ENCODE data around the gene WDR5. TPM values are rescaled to one million over a fixed set of nuclear protein-coding genes. Genes with fewer than 3 reads are reported as not detected.

Gene WDR5
- total RNA-seq, 2 experiments from 2014 or later: 41.0 to 42.5 TPM

DNA sequence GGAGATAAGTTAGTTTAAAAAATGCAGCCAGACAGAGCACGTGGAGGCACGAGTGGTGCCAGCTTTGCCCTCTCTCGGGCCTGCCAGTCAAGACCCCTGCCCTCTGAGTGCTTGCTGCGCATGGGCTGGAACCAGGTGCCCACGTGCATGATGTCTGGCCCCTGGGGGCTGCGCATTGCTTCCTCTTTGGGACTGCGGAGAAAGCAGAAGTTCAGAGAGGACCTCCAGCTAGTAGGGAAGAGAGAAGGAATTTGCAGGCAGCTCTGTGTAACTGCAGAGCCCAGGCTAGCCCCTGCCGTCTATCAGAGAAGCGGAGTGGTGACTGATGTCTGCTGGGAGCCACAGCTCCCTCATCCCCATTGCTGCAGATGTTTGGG lies 38.2 kb downstream of the WDR5 start:
- POLR2A ChIA-PET: no interaction called here
- no peaks in the 10 kb centered on the region for H3K36me3 Mint-ChIP-seq (ENCODE audit: low read depth)
- H3K4me1 Mint-ChIP-seq: peaks cover under 1% of the 10 kb centered on the region
- H3K4me3 Mint-ChIP-seq: no peak overlapping the region
- no peaks in the 10 kb centered on the region for H3K9me3 Mint-ChIP-seq
- H3K27ac Mint-ChIP-seq: no peak overlapping the region
- no peak for DNase-seq
- H3K27me3 Mint-ChIP-seq: no peaks in the 10 kb centered on the region
- CTCF ChIA-PET: interaction anchor here (0.6 to 1.2 kb wide), 4 partner anchors 9 to 39 kb away, joined by 3 to 5 read pairs (median 3); partner anchors contain the start of gene RNU6ATAC

DNA sequence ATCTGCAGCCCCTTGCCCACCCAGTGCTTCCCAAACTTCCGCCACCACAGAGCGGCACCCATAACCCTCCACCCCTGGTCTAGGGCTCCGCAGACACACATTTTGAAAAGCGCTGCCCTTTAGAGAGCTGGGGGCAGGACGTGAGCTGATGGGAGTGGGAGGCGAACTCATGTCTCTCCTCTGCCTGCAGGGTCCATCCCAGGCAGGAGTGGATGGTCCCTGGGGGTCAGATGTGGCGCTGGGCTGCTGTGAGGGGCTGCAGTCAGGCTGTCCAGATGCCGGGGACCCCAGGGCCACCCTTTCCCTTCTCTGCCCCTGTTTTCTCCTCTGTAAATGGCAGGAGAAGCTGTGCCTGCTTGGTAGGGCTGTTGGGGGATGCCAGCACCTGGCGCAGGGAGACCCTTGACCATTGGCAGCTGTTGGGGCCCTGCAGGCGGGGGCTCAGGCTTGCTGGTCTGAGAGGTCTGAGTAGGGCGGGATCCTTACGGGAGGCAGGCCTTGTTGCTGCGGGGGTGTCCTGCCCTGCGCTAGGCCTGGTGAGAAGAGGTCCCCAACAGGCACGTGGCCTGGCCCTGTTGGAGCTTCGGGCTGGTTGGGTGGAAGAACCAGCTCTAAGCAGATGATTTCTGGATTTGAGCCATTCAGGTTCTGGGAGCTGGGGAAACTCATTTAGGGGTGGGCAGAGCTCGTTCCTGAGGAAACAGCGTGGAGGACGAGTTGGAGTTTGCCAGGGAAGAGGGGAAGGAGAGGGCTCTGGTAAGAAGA lies 38.8 kb downstream of the WDR5 start:
- CTCF ChIA-PET: interaction anchor here (1.1 to 2.3 kb wide), 3 partner anchors 10 to 268 kb away, joined by 3 to 9 read pairs (median 5); partner anchors contain the start of gene RNU6ATAC
- Mint-ChIP-seq H3K27me3 (no peaks in the 10 kb centered on the region), H3K4me3 (no peak overlapping the region), H3K9me3 (no peaks in the 10 kb centered on the region), H3K27ac (no peak overlapping the region), H3K36me3 (ENCODE audit: low read depth) (no peaks in the 10 kb centered on the region), H3K4me1 (peaks cover 5% of the 10 kb centered on the region)
- POLR2A ChIA-PET: no interaction called here
- DNase-seq: no peak

DNA sequence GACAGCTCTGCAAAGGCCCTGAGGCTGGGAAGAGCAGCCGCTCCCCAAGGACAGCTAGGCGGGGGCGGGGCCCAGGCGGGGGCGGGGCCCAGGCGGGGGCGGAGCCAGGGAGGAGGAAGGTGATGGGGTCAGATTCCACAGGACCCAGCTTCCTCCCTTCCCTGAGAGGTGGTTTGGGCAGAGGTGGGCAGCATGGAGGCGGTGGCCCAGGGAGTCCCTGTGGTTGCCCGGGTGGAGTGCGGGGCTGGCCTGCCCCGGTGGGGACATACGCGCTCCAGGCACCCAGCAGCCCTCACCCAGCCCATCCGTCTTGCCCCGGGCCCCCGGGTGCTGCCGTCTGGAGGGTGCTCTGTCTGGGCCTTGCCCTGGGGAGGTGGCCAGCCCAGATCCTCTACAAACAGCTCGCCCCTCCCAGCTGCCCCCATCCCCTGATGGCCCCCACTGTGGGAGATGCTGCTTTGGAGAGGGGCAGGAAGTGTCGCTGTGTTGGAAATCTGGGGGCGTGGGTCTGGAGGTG lies 39.5 kb downstream of the WDR5 start:
- Mint-ChIP-seq H3K36me3 (ENCODE audit: low read depth) (no peaks in the 10 kb centered on the region), H3K4me3 (no peak overlapping the region), H3K27me3 (no peaks in the 10 kb centered on the region), H3K9me3 (no peaks in the 10 kb centered on the region), H3K4me1 (peaks cover 9% of the 10 kb centered on the region), H3K27ac (no peak overlapping the region)
- ChIA-PET POLR2A (no interaction called here), CTCF (interaction anchor here (2.3 kb wide), 1 partner anchor 268 kb away, joined by 9 read pairs; no protein-coding TSS in a partner anchor)
- DNase-seq: no peak

DNA sequence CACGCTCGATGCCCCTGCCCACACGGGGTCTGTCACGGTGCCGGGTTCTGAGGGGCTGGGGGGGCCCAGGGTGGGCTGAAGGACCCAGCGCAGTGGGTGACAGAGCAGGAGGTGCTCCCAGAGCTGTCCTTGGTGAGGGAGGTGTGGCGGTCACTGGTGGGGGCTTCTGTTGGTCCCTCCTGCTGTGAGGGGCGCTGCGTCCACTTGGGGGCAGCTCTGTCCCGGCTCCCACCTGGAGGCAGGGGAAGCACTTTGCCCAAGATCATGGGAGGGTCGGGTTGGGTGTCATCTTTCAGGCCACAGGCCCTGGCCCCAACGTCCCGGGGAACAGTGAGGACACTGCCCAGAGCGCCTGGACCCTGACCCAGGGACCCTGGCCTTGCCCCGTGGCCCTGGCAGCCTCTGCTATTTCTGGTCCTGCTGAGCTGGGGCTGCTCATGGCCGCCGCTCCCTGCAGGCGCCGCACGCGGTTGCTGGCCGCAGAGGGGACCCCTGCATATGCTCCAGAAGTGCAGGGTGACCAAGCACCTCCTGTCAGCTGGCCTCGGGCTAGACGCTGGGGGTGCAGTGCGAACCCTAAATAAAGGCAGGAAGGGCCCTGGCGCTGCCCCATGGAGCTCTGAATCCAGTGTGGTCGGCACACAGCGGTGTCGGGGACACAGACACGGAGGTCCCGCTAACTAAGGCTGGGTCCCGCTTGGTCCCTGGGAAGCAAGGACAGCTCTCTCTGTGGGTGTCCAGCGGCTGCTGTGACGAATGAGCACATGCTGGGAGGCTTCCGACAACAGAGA lies 40.1 kb downstream of the WDR5 start:
- Mint-ChIP-seq H3K4me3 (no peak overlapping the region), H3K36me3 (ENCODE audit: low read depth) (no peaks in the 10 kb centered on the region), H3K27ac (no peak overlapping the region), H3K27me3 (no peaks in the 10 kb centered on the region), H3K9me3 (no peaks in the 10 kb centered on the region), H3K4me1 (peaks cover 13% of the 10 kb centered on the region)
- DNase-seq: no peak
- CTCF ChIA-PET: interaction anchor here (2.3 kb wide), 1 partner anchor 267 kb away, joined by 9 read pairs; no protein-coding TSS in a partner anchor
- POLR2A ChIA-PET: no interaction called here

DNA sequence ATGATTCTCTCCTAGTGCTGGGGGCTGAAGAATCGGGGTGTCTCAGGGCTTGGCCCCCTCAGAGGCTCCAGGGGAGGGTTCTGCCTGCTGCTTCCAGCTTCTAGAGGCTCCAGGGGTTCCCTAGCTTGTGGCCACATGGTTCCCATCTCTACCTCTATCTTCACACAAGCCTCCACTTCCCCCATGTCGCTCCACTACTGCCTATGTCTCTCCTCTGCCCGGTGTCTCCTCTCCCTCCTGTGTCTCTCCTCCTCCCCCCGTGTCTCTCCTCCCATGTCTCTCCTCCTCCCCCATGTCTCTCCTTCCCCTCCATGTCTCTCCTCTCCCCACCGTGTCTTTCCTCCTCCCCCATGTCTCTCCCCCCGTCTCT lies 40.7 kb downstream of the WDR5 start:
- Mint-ChIP-seq H3K4me1 (peaks cover 16% of the 10 kb centered on the region), H3K36me3 (ENCODE audit: low read depth) (no peaks in the 10 kb centered on the region), H3K27ac (no peak overlapping the region), H3K9me3 (no peaks in the 10 kb centered on the region), H3K4me3 (no peak overlapping the region), H3K27me3 (no peaks in the 10 kb centered on the region)
- DNase-seq: no peak
- CTCF ChIA-PET: interaction anchor here (2.3 kb wide), 1 partner anchor 266 kb away, joined by 9 read pairs; no protein-coding TSS in a partner anchor
- POLR2A ChIA-PET: no interaction called here

DNA sequence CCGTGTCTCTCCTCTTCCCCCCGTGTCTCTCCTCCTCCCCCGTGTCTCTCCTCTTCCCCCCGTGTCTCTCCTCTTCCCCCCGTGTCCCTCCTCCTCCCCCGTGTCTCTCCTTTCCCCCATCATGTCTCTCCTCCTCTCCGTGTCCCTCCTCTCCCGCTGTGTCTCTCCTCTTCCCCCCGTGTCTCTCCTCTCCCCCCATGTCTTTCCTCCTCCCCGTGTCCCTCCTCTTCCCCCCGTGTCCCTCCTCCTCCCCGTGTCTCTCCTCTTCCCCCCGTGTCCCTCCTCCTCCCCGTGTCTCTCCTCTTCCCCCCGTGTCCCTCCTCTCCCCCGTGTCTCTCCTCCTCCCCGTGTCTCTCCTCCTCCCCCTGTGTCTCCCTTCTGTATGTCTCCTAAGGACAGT lies 41.3 kb downstream of the WDR5 start:
- no peak overlapping the region for H3K27ac Mint-ChIP-seq
- ChIA-PET POLR2A (no interaction called here), CTCF (no interaction called here)
- no peak overlapping the region for H3K4me3 Mint-ChIP-seq
- H3K4me1 Mint-ChIP-seq: peaks cover 22% of the 10 kb centered on the region
- H3K36me3 Mint-ChIP-seq (ENCODE audit: low read depth): no peaks in the 10 kb centered on the region
- DNase-seq: no peak
- no peaks in the 10 kb centered on the region for H3K9me3 Mint-ChIP-seq
- H3K27me3 Mint-ChIP-seq: no peaks in the 10 kb centered on the region

DNA sequence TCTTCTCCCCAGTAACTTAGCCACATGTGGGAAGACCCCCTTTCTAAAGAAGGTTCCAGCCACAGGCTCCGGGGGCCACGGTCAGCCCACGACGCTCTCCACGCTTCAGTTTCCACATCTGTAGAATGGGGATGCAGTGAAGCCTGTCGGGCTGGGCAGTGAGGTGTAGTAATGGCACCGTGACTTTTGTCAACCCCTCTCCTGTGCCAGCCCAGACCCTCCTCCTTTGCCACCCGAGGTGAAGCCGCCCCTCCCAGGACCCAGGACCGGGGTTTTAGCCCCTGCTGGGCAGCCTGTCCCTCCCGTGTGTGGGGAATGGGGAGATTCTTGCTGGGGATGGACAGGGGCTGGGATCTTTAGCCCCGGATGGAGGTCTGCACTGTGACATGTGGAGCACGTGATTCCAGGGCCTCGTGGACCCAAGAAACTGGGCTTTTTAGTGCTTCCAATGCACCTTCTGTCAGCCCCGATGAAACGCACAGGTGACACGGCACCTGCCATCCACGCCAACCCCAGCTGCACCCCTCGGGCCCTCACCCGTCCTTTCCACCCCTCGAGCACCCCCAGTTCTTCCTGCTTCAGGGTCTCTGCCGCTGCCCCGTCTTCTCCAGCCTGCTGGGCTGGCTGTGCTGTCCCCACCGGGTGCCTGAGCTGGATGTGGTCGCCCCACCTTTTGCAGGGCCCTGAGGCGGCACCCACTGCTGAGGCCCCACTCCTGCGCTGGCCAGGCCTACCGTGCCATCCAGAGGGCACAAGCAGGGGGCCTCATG lies 41.9 kb downstream of the WDR5 start:
- Mint-ChIP-seq H3K27me3 (no peaks in the 10 kb centered on the region), H3K4me1 (peaks cover 28% of the 10 kb centered on the region), H3K4me3 (no peak overlapping the region), H3K36me3 (ENCODE audit: low read depth) (peaks cover 3% of the 10 kb centered on the region), H3K9me3 (peaks cover 6% of the 10 kb centered on the region), H3K27ac (no peak overlapping the region)
- no peak for DNase-seq
- ChIA-PET POLR2A (no interaction called here), CTCF (no interaction called here)

DNA sequence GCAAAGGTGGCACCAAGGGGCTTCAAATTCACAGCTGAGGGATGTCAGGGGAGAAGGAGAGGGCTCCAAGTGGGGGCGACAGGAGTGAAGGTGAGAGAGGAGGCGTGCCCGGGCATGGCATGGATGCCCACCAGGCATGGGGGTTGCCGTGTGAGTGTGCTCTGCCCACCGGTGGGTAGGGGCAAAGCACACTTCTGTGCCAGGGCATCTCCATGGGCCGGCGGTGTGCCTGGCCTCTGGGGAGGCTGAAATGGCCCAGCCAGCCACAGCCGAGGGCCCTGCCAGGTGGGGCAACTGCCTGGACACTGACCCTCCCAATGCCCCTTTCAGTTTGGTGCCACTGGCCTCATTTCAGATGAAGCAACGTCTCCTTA lies 42.5 kb downstream of the WDR5 start:
- Mint-ChIP-seq H3K36me3 (ENCODE audit: low read depth) (peaks cover 3% of the 10 kb centered on the region), H3K9me3 (peaks cover 7% of the 10 kb centered on the region), H3K27me3 (no peaks in the 10 kb centered on the region), H3K4me3 (no peak overlapping the region), H3K27ac (no peak overlapping the region), H3K4me1 (peaks cover 30% of the 10 kb centered on the region)
- no peak for DNase-seq
- ChIA-PET POLR2A (no interaction called here), CTCF (no interaction called here)

DNA sequence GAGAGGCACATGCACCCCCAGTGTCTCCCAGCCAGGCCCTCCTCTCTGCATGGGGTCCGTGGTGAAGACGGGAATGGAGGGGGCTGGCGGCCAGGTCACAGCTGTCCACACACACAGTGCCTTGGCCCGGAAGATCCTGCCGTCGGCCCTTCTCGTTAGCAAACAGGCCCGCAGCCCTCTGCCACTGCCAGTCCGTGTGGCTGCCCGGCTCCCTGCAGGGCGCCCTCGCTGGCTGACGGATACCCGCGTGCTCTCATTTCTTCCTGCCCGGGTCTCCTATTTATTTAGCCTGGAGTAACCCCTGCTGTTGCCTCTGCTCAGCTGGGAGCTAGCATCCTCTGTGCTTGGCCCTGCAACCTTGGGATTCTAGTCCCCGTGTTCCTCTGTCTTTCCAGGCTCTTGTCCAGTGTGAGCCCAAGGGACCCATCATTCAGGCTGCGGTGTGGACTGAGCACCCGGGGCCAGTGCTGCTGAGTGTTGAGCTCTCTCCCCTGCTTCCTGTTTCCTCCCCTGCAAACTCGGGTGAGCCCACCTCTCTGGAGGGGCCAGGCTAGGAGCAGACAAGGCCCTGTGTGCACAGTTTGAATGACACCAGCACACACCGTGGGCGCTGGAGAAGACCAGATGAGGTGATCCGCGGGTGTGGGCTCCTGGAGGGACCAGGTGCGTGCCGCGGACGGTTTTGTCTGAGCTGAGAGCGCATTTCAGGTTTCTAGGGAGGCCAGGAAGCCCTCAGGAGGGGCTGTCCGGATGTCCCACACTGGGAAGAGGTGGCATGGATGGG lies 43.1 kb downstream of the WDR5 start:
- Mint-ChIP-seq H3K27ac (no peak overlapping the region), H3K36me3 (ENCODE audit: low read depth) (peaks cover 3% of the 10 kb centered on the region), H3K4me3 (no peak overlapping the region), H3K4me1 (peaks cover 30% of the 10 kb centered on the region), H3K27me3 (no peaks in the 10 kb centered on the region), H3K9me3 (peaks cover 7% of the 10 kb centered on the region)
- no peak for DNase-seq
- POLR2A ChIA-PET: no interaction called here
- CTCF ChIA-PET: interaction anchor here (2.7 kb wide), 1 partner anchor 8 kb away, joined by 7 read pairs; no protein-coding TSS in a partner anchor

DNA sequence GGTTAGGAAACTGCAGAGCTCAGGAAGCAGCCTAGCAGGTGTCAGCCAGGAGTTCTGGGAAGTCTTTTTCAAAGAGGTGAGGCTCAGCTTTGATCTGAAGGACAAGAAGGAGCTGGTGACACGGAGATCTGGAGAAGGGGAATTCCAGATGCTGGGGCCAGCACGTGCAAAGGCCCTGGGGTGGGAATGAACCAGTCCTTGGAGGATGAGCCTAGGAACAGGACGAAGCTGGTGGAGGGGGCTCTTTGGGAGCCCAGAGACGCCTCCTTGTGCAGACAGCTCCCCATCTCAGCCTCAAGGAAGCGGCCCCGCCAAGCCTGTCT lies 43.7 kb downstream of the WDR5 start:
- ChIA-PET CTCF (interaction anchor here (2.7 kb wide), 1 partner anchor 9 kb away, joined by 7 read pairs; no protein-coding TSS in a partner anchor), POLR2A (no interaction called here)
- Mint-ChIP-seq H3K4me3 (no peak overlapping the region), H3K9me3 (peaks cover 7% of the 10 kb centered on the region), H3K4me1 (peaks cover 30% of the 10 kb centered on the region), H3K36me3 (ENCODE audit: low read depth) (peaks cover 3% of the 10 kb centered on the region), H3K27me3 (no peaks in the 10 kb centered on the region), H3K27ac (no peak overlapping the region)
- DNase-seq: no peak

DNA sequence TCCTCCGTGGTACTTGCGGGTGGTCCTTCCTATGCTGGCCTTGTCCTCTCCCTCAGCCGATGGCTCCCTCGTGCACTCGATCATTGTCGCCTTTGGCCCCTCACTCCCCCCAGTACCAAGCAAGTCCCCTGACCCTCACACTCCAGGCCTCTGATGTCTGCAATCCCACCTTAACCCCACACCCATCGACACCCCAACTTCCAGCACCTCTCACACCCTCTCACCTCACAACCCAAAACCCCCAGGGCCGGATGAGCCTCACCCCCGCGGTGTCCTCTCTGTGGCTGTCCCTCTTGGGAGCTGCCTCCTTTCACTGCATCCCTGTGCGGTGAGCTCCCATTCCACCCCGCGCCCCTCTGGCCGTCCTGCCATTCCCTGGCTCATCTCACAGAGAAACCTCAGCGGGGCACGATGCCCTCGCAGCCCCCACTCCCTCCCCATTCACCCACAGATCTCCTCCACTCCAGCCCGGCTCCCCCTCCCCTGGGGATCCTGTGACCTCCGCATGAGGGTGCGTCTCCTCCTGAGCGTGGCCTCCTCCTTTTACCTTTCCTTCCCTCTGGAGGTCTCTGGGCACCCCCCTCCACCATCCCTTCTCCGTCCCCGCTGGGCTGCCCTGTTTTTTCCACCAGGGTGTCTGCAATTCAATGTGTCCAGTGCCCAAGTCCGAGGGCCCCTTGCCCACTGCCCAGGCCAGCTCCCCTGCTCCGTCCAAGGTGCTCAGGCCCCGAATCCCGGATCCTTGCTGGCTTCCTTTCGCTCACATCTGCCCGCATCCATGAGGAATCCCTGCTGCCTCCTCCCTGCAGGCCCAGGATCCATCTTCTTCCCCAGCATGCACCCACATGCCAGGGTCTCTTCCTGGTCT lies 44.3 kb downstream of the WDR5 start:
- Mint-ChIP-seq H3K27me3 (no peaks in the 10 kb centered on the region), H3K36me3 (ENCODE audit: low read depth) (peaks cover 3% of the 10 kb centered on the region), H3K4me1 (peaks cover 30% of the 10 kb centered on the region), H3K4me3 (no peak overlapping the region), H3K27ac (peak overlapping the region; percentile 69), H3K9me3 (peaks cover 7% of the 10 kb centered on the region)
- CTCF ChIA-PET: interaction anchor here (2.7 kb wide), 1 partner anchor 9 kb away, joined by 7 read pairs; no protein-coding TSS in a partner anchor
- no peak for DNase-seq
- POLR2A ChIA-PET: no interaction called here
